HG02870 (cell line): ENCODE results near the gene RABGAP1L.
"Not testable (repeated sequence)": the region's sequence is repeated elsewhere in the genome, so short reads cannot be mapped to it uniquely, and the experiment has no call there.

Experiments
- ATAC-seq: cut with Tn5 transposase; IDR thresholded peaks from one replicate; pipeline ENCODE4 v1.9.1; 2021; ENCODE audit warnings: mild to moderate bottlenecking, moderate library complexity; ENCODE audit not compliant: unreplicated experiment

Gene RABGAP1L

GRCh38 chr1:174426153-174426552, 266.8 kb downstream of the RABGAP1L start:
- ATAC-seq = no peak

GRCh38 chr1:174428033-174428432, 268.7 kb downstream of the RABGAP1L start:
- no peak for ATAC-seq

DNA sequence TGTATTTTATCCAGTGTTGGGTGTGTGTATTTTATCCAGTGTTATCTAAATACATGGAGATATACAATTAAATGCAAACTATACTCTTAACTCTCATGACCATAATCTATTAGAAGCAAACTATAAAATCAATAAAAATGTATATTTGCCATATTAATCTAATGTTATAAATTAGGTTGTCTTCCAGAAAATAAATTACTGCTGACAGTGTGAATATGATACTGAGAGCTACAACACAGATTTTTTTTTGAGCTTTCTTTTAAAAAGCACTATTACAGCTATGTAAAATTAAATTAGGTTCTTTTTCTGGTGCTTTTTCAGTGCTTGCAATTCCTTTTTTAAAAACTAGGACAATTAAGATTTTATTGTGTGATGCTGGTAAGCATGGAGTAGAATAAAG, 269.4 kb downstream of the RABGAP1L start:
- no peak for ATAC-seq

DNA sequence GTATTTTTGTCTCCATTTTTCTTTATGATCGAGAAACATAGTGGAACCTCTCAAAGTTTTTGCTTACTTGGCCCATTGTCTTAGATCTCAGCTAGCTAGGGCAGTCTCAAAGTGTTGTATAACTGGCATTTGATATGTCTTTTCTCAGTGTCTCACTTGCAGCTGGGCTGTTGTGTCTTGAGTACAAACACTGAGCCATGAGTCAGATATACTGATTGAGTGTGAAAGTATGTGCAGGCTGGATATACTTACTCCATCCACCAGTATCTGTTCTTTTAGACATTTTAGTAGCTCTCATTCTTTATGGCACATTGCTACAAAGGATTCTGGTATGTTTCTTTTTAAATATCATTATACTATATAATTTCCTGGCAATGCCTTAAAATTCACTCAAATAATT, 274.1 kb downstream of the RABGAP1L start:
- no peak for ATAC-seq

GRCh38 chr1:174445351-174445750, 286.0 kb downstream of the RABGAP1L start:
- ATAC-seq = no peak

DNA sequence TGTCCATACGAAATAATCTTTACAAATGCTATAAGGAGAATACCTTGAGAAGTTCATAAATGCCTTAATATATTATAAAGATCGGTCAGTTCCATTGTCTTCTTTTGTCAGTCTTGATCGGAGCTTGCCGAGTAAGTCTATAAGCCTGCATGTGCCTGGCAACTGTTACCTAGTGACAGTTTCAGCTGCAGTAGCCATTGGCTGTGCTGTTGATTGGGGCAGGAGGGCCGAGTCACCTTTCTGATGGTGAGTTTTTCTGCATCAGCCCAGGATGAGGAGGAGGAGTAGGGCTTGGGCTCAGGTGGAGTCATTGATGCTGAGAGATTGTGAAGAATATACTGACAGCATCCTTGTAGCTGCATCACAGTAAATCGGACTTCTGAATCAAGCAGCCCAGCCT, 286.5 kb downstream of the RABGAP1L start:
- ATAC-seq = no peak

GRCh38 chr1:174447866-174448530, 288.7 kb downstream of the RABGAP1L start, which contains the start of gene GPR52:
Gene GPR52, plus strand, starts transcription at chr1:174447964. Its CDS starts 148 bp downstream, at chr1:174448112.
- no peak for ATAC-seq

DNA sequence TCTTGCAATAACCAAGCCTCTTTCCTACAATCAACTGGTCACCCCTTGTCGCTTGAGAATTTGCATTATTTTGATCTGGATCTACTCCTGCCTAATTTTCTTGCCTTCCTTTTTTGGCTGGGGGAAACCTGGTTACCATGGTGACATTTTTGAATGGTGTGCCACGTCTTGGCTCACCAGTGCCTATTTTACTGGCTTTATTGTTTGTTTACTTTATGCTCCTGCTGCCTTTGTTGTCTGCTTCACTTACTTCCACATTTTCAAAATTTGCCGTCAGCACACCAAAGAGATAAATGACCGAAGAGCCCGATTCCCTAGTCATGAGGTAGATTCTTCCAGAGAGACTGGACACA, 289.2 kb downstream of the RABGAP1L start:
- no peak for ATAC-seq

DNA sequence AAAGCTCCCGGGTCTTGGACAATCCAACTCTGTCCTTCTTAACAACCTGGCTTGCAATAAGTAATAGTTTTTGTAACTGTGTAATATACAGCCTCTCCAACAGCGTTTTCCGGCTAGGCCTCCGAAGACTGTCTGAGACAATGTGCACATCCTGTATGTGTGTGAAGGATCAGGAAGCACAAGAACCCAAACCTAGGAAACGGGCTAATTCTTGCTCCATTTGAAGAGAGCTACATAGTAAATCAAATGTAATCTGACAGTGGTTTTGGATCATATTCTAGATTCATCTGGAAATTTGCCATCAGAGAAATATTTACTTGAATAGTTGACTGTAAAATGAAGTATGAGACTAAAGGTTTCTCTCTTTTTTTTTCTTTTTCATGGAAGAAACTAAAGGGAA, 289.7 kb downstream of the RABGAP1L start:
- no peak for ATAC-seq

GRCh38 chr1:174451408-174451807, 292.1 kb downstream of the RABGAP1L start:
- no peak for ATAC-seq

- ATAC-seq = no peak
These were observed 306.5 kb downstream of the RABGAP1L start for GRCh38 chr1:174465855-174466254.

DNA sequence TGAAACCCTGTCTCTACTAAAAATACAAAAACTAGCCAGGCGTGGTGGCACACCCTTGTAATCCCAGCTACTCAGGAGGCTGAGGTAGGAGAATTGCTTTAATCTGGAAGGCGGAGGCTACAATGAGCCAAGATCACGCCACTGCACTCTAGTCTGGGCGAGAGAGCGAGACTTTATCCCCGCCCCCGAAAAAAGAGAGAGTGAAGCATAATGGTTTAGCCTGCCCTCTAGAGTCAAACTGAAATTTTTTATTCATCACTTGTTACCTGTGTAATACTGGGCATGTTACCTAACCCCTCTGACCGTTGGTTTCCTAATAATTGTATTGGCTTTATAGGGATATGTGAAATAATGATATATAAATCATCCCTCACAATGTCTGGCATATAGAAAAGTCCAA, 307.3 kb downstream of the RABGAP1L start:
- ATAC-seq = no peak

- ATAC-seq = no peak
These were observed 309.7 kb downstream of the RABGAP1L start for GRCh38 chr1:174469052-174469451.

- no peak for ATAC-seq
These were observed 310.4 kb downstream of the RABGAP1L start for GRCh38 chr1:174469687-174470086.

GRCh38 chr1:174479281-174479680, 320.0 kb downstream of the RABGAP1L start:
- no peak for ATAC-seq

- ATAC-seq = no peak
These were observed 321.0 kb downstream of the RABGAP1L start for GRCh38 chr1:174480324-174480723.

- ATAC-seq = no peak
These were observed 332.3 kb downstream of the RABGAP1L start for GRCh38 chr1:174491606-174492005.

GRCh38 chr1:174497478-174497877, 338.2 kb downstream of the RABGAP1L start:
- ATAC-seq = no peak

DNA sequence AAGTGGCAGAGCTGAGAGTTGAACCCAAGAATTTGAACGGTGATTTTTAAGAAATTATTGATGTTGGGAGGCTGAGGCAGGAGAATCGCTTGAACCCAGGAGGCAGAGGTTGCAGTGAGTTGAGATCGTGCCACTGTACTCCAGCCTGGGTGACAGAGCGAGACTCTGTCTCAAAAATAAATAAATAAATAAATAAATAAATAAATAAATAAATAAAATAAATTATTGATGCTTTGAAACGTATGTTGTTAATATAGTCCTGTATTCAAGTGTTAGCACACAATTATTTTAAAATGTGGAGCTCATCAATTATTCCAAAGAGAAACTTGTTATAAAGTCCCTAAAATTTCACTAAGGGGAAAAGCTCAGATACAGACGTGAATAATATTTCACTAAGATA, 357.4 kb downstream of the RABGAP1L start:
- ATAC-seq = not testable (repeated sequence)

DNA sequence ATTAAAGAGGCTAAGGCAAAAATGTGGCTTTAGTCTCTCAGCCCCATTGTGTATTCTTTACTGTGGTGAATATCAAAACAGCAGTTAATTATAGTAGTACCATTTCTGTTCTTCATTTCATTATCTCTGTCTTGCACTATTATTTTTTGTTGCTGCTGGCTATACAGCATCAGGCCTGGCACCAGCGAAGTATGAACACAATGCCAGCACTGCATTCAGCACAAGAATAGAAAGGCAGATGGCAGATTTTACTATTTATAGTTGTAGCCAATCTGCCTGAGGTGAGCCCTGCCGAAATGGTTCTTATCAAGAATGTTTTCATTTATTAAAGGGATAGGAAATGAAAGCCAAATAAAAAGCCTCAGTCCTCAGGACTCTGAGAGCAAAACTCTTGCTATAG, 360.5 kb downstream of the RABGAP1L start:
- no peak for ATAC-seq

DNA sequence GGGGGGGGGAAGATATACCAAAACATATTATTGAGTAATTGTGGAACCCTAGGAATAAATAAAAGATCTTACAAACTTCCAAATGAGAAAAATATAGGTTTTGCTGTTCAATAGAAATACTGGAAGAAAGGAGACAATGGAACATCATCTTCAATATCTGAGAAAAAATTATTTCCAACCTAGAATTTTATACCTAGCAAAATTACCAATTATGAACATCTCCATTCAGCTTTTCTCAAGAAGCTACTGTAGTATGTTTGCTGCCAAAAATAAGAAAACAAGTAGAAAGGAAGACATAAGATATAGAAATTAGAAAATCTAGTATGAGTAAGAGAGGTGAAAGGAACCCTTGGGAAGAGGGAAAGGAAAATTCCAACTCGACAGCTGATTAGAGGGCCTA, 372.4 kb downstream of the RABGAP1L start:
- no peak for ATAC-seq

DNA sequence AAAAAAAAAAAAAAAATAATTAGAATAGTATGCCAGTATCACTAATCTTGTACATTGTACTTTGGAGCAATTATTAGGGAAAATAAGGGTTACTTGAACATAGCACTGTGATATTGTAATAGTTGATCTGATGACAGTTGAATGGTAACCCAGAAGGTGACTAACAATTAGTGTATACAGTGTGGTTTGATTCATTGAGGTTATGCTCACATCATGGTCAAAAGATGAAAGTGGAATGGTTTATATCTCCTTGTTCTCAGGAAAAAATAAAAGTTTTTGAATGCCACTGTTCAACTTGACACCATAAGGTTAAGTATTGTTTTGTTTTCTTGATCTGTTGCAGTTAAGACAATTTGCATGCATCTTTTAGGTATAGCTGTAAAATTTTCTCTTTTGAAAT, 375.5 kb downstream of the RABGAP1L start:
- ATAC-seq = no peak

DNA sequence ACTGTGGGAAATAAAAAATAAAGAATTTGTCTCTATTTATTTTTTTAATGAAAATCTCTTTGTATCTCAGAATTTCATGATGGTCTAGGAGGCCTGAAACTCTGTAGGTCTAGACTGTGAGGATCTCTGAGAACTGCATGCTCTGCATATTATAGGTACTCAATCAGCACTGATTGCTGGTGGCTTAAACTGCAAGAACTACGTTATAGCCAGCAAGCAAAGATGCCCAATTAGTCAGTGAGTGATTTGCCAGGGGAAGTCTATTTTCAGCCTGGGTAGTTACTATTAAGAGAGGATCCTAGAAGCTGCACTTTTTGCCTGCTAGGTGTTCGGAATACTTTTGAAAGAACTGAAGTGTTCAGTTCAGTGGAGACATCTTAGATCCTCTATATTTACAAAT, 375.9 kb downstream of the RABGAP1L start:
- no peak for ATAC-seq
